Measurements from ENCODE around the gene C3orf18.
"Not testable (repeated sequence)": the region's sequence is repeated elsewhere in the genome, so short reads cannot be mapped to it uniquely, and the experiment has no call there.

DNA sequence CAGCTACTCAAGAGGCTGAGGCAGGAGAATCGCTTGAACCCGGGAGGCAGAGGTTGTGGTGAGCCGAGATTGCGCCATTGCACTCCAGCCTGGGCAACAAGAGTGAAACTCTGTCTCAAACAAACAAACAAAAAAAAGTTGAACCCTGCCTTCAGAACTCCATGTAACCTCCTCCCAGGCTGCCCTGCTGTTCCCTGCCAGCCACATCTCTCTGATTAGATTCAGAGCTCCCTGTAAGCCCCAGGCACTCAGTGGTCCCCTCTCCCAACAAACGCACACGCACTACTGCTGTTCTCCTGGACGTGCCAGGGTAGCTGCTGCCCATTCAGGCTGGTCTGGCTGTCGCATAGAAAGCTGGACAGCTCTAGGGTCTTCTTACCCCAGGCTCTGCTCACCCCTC lies 54.6 kb downstream of the C3orf18 start:
- TF ChIP-seq, protein P1, sequence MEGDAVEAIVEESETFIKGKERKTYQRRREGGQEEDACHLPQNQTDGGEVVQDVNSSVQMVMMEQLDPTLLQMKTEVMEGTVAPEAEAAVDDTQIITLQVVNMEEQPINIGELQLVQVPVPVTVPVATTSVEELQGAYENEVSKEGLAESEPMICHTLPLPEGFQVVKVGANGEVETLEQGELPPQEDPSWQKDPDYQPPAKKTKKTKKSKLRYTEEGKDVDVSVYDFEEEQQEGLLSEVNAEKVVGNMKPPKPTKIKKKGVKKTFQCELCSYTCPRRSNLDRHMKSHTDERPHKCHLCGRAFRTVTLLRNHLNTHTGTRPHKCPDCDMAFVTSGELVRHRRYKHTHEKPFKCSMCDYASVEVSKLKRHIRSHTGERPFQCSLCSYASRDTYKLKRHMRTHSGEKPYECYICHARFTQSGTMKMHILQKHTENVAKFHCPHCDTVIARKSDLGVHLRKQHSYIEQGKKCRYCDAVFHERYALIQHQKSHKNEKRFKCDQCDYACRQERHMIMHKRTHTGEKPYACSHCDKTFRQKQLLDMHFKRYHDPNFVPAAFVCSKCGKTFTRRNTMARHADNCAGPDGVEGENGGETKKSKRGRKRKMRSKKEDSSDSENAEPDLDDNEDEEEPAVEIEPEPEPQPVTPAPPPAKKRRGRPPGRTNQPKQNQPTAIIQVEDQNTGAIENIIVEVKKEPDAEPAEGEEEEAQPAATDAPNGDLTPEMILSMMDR (IDR thresholded peaks at IDR 0.05 in 4 of 5, conservative IDR thresholded peaks at IDR 0.05 in 1 of 5) = not testable (repeated sequence)
- not testable (repeated sequence) for TF ChIP-seq POLR2A (IDR thresholded peaks at IDR 0.05)
